Endothelial cell of umbilical vein (primary cell): ENCODE measurements around the gene C10orf67. TPM values are rescaled to one million over a fixed set of nuclear protein-coding genes. Genes with fewer than 3 reads are reported as not detected.

Source experiments
- BruUV-seq: library from RNA; stranded (reverse); fragments of 400-500 nt; replicated peaks from 2 replicates; lab custom pipeline; 2021; lab: Mats Ljungman, UMichigan
- CTCF ChIA-PET: fragments of 300-600, 350-600 bp; sonication (Branson Sonifier 250); formaldehyde crosslinking; loops from one replicate; lab custom pipeline; 2021; ENCODE audit warnings: antibody characterized with exemption, inconsistent platforms; lab: Charles Lee
- POLR2A ChIA-PET: fragments of 300-600, 350-600 bp; sonication (Branson Sonifier 250); formaldehyde crosslinking; loops from one replicate; lab custom pipeline; 2021; ENCODE audit warnings: antibody characterized with exemption, inconsistent platforms; lab: Charles Lee
- DNase-seq: peaks from one replicate; pipeline ENCODE4 v3.0.0-alpha.2; 2011; ENCODE audit warnings: low read depth, low spot score
- FAIRE-seq: peaks from 2 replicates; lab custom pipeline; 2011; peaks lifted over from hg19 to GRCh38; lab: Jason Lieb, UNC
- H2AFZ ChIP-seq: 2 replicates; pipeline ENCODE4 v1.6.0; 2012; ENCODE audit warnings: low read depth, low read length, control low read depth, inconsistent platforms
- H3K27ac ChIP-seq: 2 replicates; pipeline ENCODE4 v1.5.1; 2011; ENCODE audit warnings: low read depth, mild to moderate bottlenecking, control low read depth, low read length, moderate library complexity; ENCODE audit not compliant: insufficient read depth
- H3K27me3 ChIP-seq, 2 experiments: 2 replicates each; pipeline versions ENCODE4 v1.6.0 to v1.6.1; 2011; ENCODE audit warnings: low read length in 2 of 2, mixed read lengths in 1 of 2; ENCODE audit not compliant: control insufficient read depth in 2 of 2, insufficient read depth in 2 of 2
- H3K36me3 ChIP-seq, 2 experiments: 2 replicates in 1 of 2; 3 replicates in 1 of 2; pipeline ENCODE4 v1.5.1; 2011; ENCODE audit warnings: low read length in 2 of 2, mild to moderate bottlenecking in 1 of 2, moderate library complexity in 1 of 2; ENCODE audit not compliant: control insufficient read depth in 2 of 2, insufficient read depth in 2 of 2; ENCODE audit errors: extremely low read depth in 1 of 2
- H3K4me1 ChIP-seq: 3 replicates; pipeline ENCODE4 v1.5.1; 2011; ENCODE audit warnings: mild to moderate bottlenecking, low read length; ENCODE audit not compliant: control insufficient read depth, insufficient read depth; ENCODE audit errors: extremely low read depth
- H3K4me2 ChIP-seq: 2 replicates; pipeline ENCODE4 v1.6.1; 2011; ENCODE audit warnings: low read length, control low read depth, mixed read lengths; ENCODE audit not compliant: insufficient read depth
- H3K4me3 ChIP-seq, 3 experiments: fragments of 200-600 bp in 1 of 3; sonication (generic), shearing (Covaris generic) in 1 of 3; replicated peaks in 1 of 3; 2 replicates each; pipeline ENCODE4 v1.5.1; 2011 to 2016; ENCODE audit warnings: control low read depth in 3 of 3, low read length in 3 of 3, mild to moderate bottlenecking in 2 of 3, inconsistent platforms in 1 of 3, low read depth in 1 of 3, moderate library complexity in 1 of 3; ENCODE audit not compliant: insufficient read depth in 1 of 3
- H3K79me2 ChIP-seq: 2 replicates; pipeline ENCODE4 v1.6.0; 2012; ENCODE audit warnings: low read length, inconsistent platforms; ENCODE audit not compliant: control insufficient read depth, insufficient read depth
- H3K9ac ChIP-seq: replicated peaks from 2 replicates; pipeline ENCODE3; 2011; ENCODE audit warnings: low read length, control low read depth; ENCODE audit not compliant: insufficient read depth; ENCODE audit errors: extremely low read depth
- H3K9me1 ChIP-seq: replicated peaks from 3 replicates; pipeline ENCODE4 v1.6.0; 2011; ENCODE audit warnings: mild to moderate bottlenecking, low read length; ENCODE audit not compliant: control insufficient read depth, insufficient read depth; ENCODE audit errors: extremely low read depth
- H3K9me3 ChIP-seq: replicated peaks from 2 replicates; pipeline ENCODE4 v1.5.1; 2012; ENCODE audit warnings: low read length, inconsistent platforms; ENCODE audit not compliant: control insufficient read depth, insufficient read depth
- H4K20me1 ChIP-seq: replicated peaks from 2 replicates; pipeline ENCODE3; 2011; ENCODE audit warnings: mild to moderate bottlenecking, low read length; ENCODE audit not compliant: control insufficient read depth, insufficient read depth; ENCODE audit errors: extremely low read depth
- CTCF ChIP-seq, 2 donors: IDR thresholded peaks; 1 replicate in 1 of 2; 2 replicates in 1 of 2; pipeline ENCODE4 v1.5.1; 2011; ENCODE audit warnings: low read length in 2 of 2, mild to moderate bottlenecking in 2 of 2, moderate library complexity in 2 of 2, control low read depth in 1 of 2, inconsistent platforms in 1 of 2, low read depth in 1 of 2; ENCODE audit not compliant: insufficient read depth in 1 of 2; ENCODE audit errors: extremely low read depth in 1 of 2
- EZH2 ChIP-seq: IDR thresholded peaks from 2 replicates; pipeline ENCODE4 v1.6.1; 2012; ENCODE audit warnings: borderline replicate concordance, low read depth, mild to moderate bottlenecking, moderate library complexity, low read length, inconsistent platforms; ENCODE audit not compliant: severe bottlenecking
- JUN ChIP-seq: IDR thresholded peaks from 2 replicates; pipeline ENCODE4 v1.6.1; 2011; ENCODE audit warnings: borderline replicate concordance, low read depth; ENCODE audit not compliant: insufficient read length, insufficient read depth
- MYC ChIP-seq: IDR thresholded peaks from one replicate; pipeline ENCODE4 v1.6.1; 2011; ENCODE audit warnings: mild to moderate bottlenecking, low read depth, low read length
- POLR2AphosphoS5 ChIP-seq: IDR thresholded peaks from 2 replicates; pipeline ENCODE4 v1.6.1; 2012; ENCODE audit warnings: low read depth, mild to moderate bottlenecking, control low read depth, low read length, moderate library complexity; ENCODE audit not compliant: insufficient read depth
- dilution Hi-C: fragments of 300-500 bp; cut with MboI; formaldehyde crosslinking; loops from one replicate; pipeline ENCODE4 v1.15.0; 2019; ENCODE audit warnings: low sequenced_read_pairs; ENCODE audit not compliant: extremely low pct_ligation_motif_present
- intact Hi-C: fragments of 100-400 bp; cut with micrococcal nuclease; formaldehyde crosslinking; loops from one replicate; pipeline ENCODE4 v1.10.0; 2022
- polyA plus RNA-seq, 4 experiments: library from polyadenylated mRNA; depleted of rRNA in 3 of 4; stranded (reverse) in 3 of 4; unstranded in 1 of 4; fragments of >200 nt; gene quantifications; 2 replicates each; pipeline versions ENCODE4 v1.2.1 to v1.2.3, GENCODE V29; 2011 to 2012; ENCODE audit warnings: missing spikeins in 1 of 4
- total RNA-seq: library from RNA; stranded (reverse); gene quantifications from 2 replicates; pipeline ENCODE4 v1.2.3, GENCODE V29; 2021

Gene C10orf67
- total and polyA plus RNA-seq, 2 donors (not counting 3 experiments of a cell fraction or from before 2014, with no cell fraction given), result not detected

DNA sequence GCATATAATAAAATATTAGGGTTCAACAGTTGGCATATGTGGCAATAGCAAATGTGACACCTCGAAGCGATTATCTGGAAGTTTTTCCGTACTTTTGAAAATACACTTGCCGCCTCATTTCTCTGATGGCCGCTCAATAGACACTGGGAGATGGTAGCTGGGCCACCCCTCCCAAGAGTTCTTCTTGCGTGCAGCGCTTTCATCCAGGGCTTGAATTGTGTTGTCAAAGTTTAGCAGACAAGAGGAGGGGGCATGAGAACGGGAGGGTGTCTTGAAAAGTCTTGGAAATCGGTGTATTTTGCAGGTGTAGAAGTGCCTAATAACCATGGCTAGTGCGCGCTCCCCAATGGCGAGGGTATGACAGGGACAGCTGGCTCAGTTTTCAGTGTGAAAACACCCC lies 144.0 kb downstream of the C10orf67 start:
- POLR2A ChIA-PET, result no interaction called here
- Histone ChIP-seq H3K36me3 (no peaks in the 10 kb centered on the region), H4K20me1 (no peaks in the 10 kb centered on the region), H3K4me2 (no peak overlapping the region), H2AFZ (no peak overlapping the region), H3K9me1 (no peaks in the 10 kb centered on the region), H3K4me3 (no peak overlapping the region), H3K9ac (no peak overlapping the region), H3K79me2 (no peaks in the 10 kb centered on the region), H3K27ac (no peak overlapping the region), H3K27me3 (peaks cover 63 to 78% of the 10 kb centered on the region in 2 experiments), H3K4me1 (no peaks in the 10 kb centered on the region), H3K9me3 (no peaks in the 10 kb centered on the region)
- DNase-seq, result no peak
- no peak for TF ChIP-seq MYC
- FAIRE-seq, result no peak
- no TSS peak for BruUV-seq
- intact Hi-C loops (no loop called here), dilution Hi-C loops (no loop called here)
- CTCF ChIA-PET, result interaction anchor here (0.7 kb wide), 1 partner anchor 42 kb away, joined by 3 read pairs; no protein-coding TSS in a partner anchor

- Histone ChIP-seq H3K9me1 (no peaks in the 10 kb centered on the region), H2AFZ (no peak overlapping the region), H3K27ac (no peak overlapping the region), H3K9ac (no peak overlapping the region), H3K4me2 (no peak overlapping the region), H3K79me2 (no peaks in the 10 kb centered on the region), H3K9me3 (no peaks in the 10 kb centered on the region), H3K4me3 (no peak overlapping the region), H3K27me3 (peaks cover 69 to 84% of the 10 kb centered on the region in 2 experiments), H4K20me1 (no peaks in the 10 kb centered on the region), H3K4me1 (no peaks in the 10 kb centered on the region), H3K36me3 (no peaks in the 10 kb centered on the region)
- ChIA-PET CTCF (interaction anchor here (0.7 kb wide), 1 partner anchor 41 kb away, joined by 3 read pairs; no protein-coding TSS in a partner anchor), POLR2A (no interaction called here)
- intact Hi-C loops, result no loop called here
- dilution Hi-C loops, result no loop called here
- TF ChIP-seq MYC, result no peak
- no peak for TF ChIP-seq JUN
- no peak for TF ChIP-seq POLR2AphosphoS5
- no peak for TF ChIP-seq CTCF (IDR thresholded peaks at IDR 0.05; ENCODE audit: extremely low read depth in 1 of 2, insufficient read depth in 1 of 2, low read depth in 1 of 2, low read length in 2 of 2)
- TF ChIP-seq EZH2, result peak; percentile 29
- no peak for DNase-seq
- no TSS peak for BruUV-seq
- FAIRE-seq, result no peak
Observed at GRCh38 chr10:23199768-23200511, 144.7 kb downstream of the C10orf67 start.
